Gastrocnemius medialis (tissue), 4 donors: Measurements from ENCODE around the gene DOCK10. TPM values are rescaled to one million over a fixed set of nuclear protein-coding genes. Genes with fewer than 3 reads are reported as not detected.
"Not testable (repeated sequence)": the region's sequence is repeated elsewhere in the genome, so short reads cannot be mapped to it uniquely, and the experiment has no call there.

ENCODE experiments used
- ATAC-seq, 2 donors: fragments of 150-250 bp; one replicate each; pipeline ENCODE4 v1.9.1; 2016
- DNase-seq, 2 donors: peaks; one replicate each; pipeline ENCODE4 v3.0.0-alpha.2; 2019
- H3K27ac ChIP-seq, 4 donors: fragments of 200-600 bp; sonication (generic); 1 replicate in 1 of 4; 2 replicates in 3 of 4; pipeline ENCODE4 v1.5.1; 2016 to 2018; ENCODE audit warnings: mild to moderate bottlenecking in 2 of 4, moderate library complexity in 1 of 4
- H3K27me3 ChIP-seq, 3 donors: fragments of 200-600 bp; sonication (generic) in 2 of 3; 1 replicate in 1 of 3; 2 replicates in 2 of 3; pipeline versions ENCODE4 v1.5.1 to v1.6.0; 2016 to 2019; ENCODE audit warnings: mild to moderate bottlenecking in 1 of 3, moderate library complexity in 1 of 3
- H3K36me3 ChIP-seq, 2 donors: fragments of 200-600 bp; sonication (generic) in 1 of 2; one replicate each; pipeline ENCODE4 v1.5.1; 2017 to 2018
- H3K4me1 ChIP-seq, 2 donors: fragments of 200-600 bp; sonication (generic) in 1 of 2; one replicate each; pipeline ENCODE4 v1.5.1; 2016 to 2017; ENCODE audit warnings: mild to moderate bottlenecking in 2 of 2
- H3K4me3 ChIP-seq, 4 donors: fragments of 200-600 bp; sonication (generic) in 3 of 4; 1 replicate in 1 of 4; 2 replicates in 3 of 4; pipeline ENCODE4 v1.5.1; 2016 to 2019; ENCODE audit warnings: mild to moderate bottlenecking in 2 of 4
- H3K9me3 ChIP-seq, 3 donors: fragments of 200-600 bp; sonication (generic) in 2 of 3; 1 replicate in 1 of 3; 2 replicates in 2 of 3; pipeline ENCODE4 v1.5.1; 2016 to 2019
- CTCF ChIP-seq, 5 experiments: fragments of 450-650 bp in 3 of 5; fragments of 200-600 bp in 2 of 5; sonication (generic) in 2 of 5; IDR thresholded peaks in 4 of 5; conservative IDR thresholded peaks in 1 of 5; 1 replicate in 4 of 5; 2 replicates in 1 of 5; pipeline ENCODE4 v1.5.1; 2016 to 2019; ENCODE audit warnings: antibody characterized with exemption in 5 of 5, mild to moderate bottlenecking in 3 of 5, moderate library complexity in 3 of 5
- POLR2A ChIP-seq, 2 donors: fragments of 450-650 bp; IDR thresholded peaks; one replicate each; pipeline ENCODE4 v1.6.1; 2017; ENCODE audit warnings: antibody characterized with exemption in 2 of 2, mild to moderate bottlenecking in 2 of 2, moderate library complexity in 2 of 2
- in situ Hi-C, 4 donors: fragments of 200-750 bp; cut with MboI; loops; one replicate each; pipeline versions ENCODE4 v1.15.0 to v1.8.0; 2017; ENCODE audit warnings: low sequenced_read_pairs in 4 of 4
- intact Hi-C: fragments of 100-400 bp; cut with DNase I; formaldehyde crosslinking; loops from one replicate; pipeline ENCODE4 v1.15.1; 2023; ENCODE audit warnings: low total_unique reads
- total RNA-seq, 4 donors: library from RNA; depleted of rRNA; stranded (reverse); fragments of >200 nt; gene quantifications; one replicate each; pipeline versions ENCODE4 v1.1.0 to v1.2.3, GENCODE V29; 2016

The DOCK10 gene
- total RNA-seq, 4 donors from 2014 or later = 0.97 to 1.9 (median 1.4) TPM

- DNase-seq (no peak), ATAC-seq (no peak)
- Histone ChIP-seq H3K27me3 (no peaks in the 10 kb centered on the region), H3K4me1 (no peaks in the 10 kb centered on the region), H3K27ac (no peak overlapping the region), H3K9me3 (no peaks in the 10 kb centered on the region), H3K36me3 (no peaks in the 10 kb centered on the region), H3K4me3 (no peak overlapping the region)
- TF ChIP-seq POLR2A (IDR thresholded peaks at IDR 0.05) (no peak), CTCF (IDR thresholded peaks at IDR 0.05 in 4 of 5, conservative IDR thresholded peaks at IDR 0.05 in 1 of 5) (no peak)
- in situ Hi-C loops = no loop called here
- intact Hi-C loops = no loop called here
These were observed 10.4 kb upstream of the DOCK10 start for GRCh38 chr2:225052703-225053102.

GRCh38 chr2:225047502-225047901, 5.2 kb upstream of the DOCK10 start:
- intact Hi-C loops, H3K27me3 ChIP-seq, DNase-seq, H3K9me3 ChIP-seq, H3K27ac ChIP-seq, H3K4me1 ChIP-seq, H3K36me3 ChIP-seq, ATAC-seq, H3K4me3 ChIP-seq, in situ Hi-C loops: not testable (repeated sequence)

DNA sequence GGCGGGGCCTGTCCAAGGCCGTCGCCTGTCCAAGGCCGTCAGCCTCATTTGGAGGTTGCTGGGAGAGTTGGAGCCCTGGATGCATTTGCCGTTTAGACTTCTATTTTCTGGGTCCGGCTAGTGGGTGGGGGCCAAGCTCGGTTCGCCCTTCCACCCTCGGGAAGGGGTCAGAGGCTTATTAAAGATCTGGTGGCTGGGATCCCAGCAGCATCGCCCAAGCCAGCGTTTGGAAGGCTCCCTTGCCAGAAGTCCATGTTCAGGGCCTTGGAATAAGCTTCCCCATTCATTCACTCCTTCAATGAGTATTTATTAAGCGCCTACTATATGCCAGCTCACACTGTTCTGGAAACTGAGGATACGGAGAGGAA, 516 bp upstream of the DOCK10 start:
- Histone ChIP-seq H3K4me3 (peak overlapping the region in 1 of 4 donors; percentile 59), H3K36me3 (no peaks in the 10 kb centered on the region), H3K27me3 (peaks cover 0 to 5% (median 0%) of the 10 kb centered on the region in 3 donors), H3K4me1 (peaks cover 6 to 13% of the 10 kb centered on the region in 2 donors), H3K27ac (no peak overlapping the region), H3K9me3 (no peaks in the 10 kb centered on the region)
- ATAC-seq (no peak), DNase-seq (no peak)
- no peak for TF ChIP-seq POLR2A (IDR thresholded peaks at IDR 0.05)
- TF ChIP-seq CTCF (IDR thresholded peaks at IDR 0.05 in 4 of 5, conservative IDR thresholded peaks at IDR 0.05 in 1 of 5) = no peak
- in situ Hi-C loops (no loop called here), intact Hi-C loops (no loop called here)

DNA sequence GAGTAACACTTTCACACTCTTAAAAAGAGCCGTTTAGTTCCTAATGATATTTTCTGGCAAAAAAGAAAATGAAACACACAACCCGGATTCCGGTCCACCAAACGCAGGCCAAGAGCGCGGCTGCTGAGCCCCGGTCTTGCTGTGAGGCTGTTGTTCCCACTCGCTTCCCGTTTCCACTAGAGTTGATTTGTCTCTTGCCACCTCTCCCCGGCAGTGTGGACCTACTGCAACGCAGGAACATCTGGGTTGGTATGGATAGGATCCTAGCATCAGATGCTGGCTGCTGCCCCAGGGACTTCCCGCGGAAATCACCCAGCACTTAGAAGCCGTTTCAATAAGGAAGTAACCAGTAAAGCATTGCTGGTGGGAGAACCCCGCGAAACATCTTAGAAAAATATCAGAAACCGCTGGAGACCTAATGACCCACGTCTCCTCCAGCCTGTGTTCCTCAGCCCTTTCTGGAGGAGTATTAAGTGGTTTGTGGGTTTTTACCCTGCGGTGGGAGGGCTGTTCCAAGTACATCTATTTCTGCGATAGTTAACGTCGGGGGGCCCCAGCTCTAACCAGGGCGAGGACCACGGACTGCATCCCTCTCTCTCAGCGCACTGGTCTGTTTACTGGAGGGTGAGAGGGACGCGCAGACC, 939 bp downstream of the DOCK10 start:
- peak in 1 of 2 donors; percentile 40 for ATAC-seq
- in situ Hi-C loops = no loop called here
- TF ChIP-seq CTCF (IDR thresholded peaks at IDR 0.05 in 4 of 5, conservative IDR thresholded peaks at IDR 0.05 in 1 of 5) (no peak), POLR2A (IDR thresholded peaks at IDR 0.05) (no peak)
- H3K4me3 ChIP-seq = peak overlapping the region; percentile 44 to 59 (median 57)
- H3K36me3 ChIP-seq = no peaks in the 10 kb centered on the region
- no peak overlapping the region for H3K27ac ChIP-seq
- DNase-seq = no peak
- H3K4me1 ChIP-seq = peaks cover 6 to 13% of the 10 kb centered on the region in 2 donors
- intact Hi-C loops = no loop called here
- H3K27me3 ChIP-seq = peaks cover 0 to 5% (median 0%) of the 10 kb centered on the region in 3 donors
- no peaks in the 10 kb centered on the region for H3K9me3 ChIP-seq

- Histone ChIP-seq H3K4me3 (peak overlapping the region; percentile 44 to 59 (median 57)), H3K27me3 (peaks cover 0 to 5% (median 0%) of the 10 kb centered on the region in 3 donors)
These were observed 1.4 kb downstream of the DOCK10 start for GRCh38 chr2:225040856-225041206.

More at GRCh38 chr2:225040856-225041206, 1.4 kb downstream of the DOCK10 start:
- H3K36me3 ChIP-seq = no peaks in the 10 kb centered on the region
- ATAC-seq = no peak
- in situ Hi-C loops = no loop called here
- H3K9me3 ChIP-seq = no peaks in the 10 kb centered on the region
- H3K4me1 ChIP-seq = peaks cover 6 to 13% of the 10 kb centered on the region in 2 donors
- no peak for DNase-seq
- intact Hi-C loops = no loop called here
- no peak overlapping the region for H3K27ac ChIP-seq
- TF ChIP-seq CTCF (IDR thresholded peaks at IDR 0.05 in 4 of 5, conservative IDR thresholded peaks at IDR 0.05 in 1 of 5) (no peak), POLR2A (IDR thresholded peaks at IDR 0.05) (no peak)
